GM18517 (cell line): ENCODE data around the gene MEOX1.
"Not testable (repeated sequence)": the region's sequence is repeated elsewhere in the genome, so short reads cannot be mapped to it uniquely, and the experiment has no call there.

ENCODE experiments used
- ATAC-seq: cut with Tn5 transposase; IDR thresholded peaks from one replicate; pipeline ENCODE4 v1.9.1; 2021; ENCODE audit warnings: mild to moderate bottlenecking, moderate library complexity; ENCODE audit not compliant: unreplicated experiment

The MEOX1 gene

DNA sequence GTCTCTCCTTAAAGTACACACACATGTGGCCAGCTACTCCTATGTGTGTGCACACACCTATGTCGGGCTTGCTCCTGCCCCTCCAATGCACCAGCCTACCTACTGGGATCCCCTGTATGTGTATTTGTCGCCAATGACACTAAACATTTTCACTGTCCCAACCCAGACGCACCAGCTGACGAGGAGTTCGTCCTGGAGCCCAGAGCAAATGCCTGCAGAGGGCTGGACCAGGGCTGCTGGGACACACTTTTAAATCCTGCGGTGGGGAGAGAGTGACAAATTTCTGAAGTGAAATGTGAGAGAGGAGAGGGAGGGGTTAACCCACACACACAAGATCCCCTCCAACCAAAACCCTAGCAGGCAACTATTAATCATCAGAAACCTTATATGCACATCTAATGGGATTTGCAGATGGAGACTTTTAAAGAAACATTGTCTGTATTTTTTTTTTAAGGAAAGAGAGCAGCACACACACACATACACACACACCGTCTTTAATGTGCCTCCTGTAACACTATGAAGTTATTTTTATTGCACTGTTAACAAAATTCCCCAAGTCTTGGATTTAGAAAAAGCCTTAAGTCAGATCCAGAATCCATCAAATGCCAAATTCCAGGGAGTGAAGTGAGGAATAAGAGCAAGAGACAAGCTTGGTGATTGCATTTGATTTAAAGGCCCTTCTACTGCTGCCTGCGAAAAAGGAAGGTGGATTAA is at the start of gene MEOX1:
MEOX1 (minus strand) TSS at position 224 of the 714 bp plus-strand sequence. CDS start 388 bp downstream, outside the sequence.
- ATAC-seq, result no peak

DNA sequence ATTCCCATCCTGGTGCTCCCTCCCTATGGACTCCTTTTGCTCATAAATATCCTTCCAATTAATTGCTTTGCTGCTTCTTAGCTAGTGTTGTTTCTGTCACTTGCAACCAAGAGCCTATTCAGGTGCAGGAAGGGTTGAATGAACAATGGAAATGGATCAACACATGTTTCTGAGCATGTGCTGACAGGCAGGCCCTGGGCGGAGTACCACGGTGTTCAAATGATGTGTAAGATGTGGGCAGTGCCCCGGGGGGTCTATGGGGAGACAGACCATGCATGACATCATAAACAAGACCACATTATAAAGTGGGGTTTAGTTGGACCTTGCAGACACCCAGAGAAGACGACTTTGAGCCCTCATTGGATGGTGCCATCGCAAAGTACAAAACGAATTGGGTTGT is 48.4 kb upstream of the MEOX1 start:
- no peak for ATAC-seq

DNA sequence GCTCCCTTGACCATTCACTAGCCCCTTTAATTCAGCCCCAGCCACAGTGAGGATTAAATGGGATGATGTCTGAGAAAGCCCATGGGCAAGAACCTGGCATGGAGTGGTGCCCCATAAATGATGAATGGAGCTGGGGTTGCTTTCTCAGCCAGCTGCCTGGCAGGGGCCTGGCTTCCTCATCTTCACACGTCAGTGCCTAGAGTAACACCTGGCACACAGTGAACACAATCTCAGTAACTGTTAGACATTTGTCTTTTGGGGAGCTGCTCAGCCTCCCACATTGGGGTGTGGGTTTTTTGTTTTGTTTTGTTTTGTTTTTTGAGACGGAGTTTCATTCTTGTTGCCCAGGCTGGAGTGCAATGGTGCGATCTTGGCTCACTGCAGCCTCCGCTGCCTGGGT is 47.5 kb upstream of the MEOX1 start:
- no peak for ATAC-seq

DNA sequence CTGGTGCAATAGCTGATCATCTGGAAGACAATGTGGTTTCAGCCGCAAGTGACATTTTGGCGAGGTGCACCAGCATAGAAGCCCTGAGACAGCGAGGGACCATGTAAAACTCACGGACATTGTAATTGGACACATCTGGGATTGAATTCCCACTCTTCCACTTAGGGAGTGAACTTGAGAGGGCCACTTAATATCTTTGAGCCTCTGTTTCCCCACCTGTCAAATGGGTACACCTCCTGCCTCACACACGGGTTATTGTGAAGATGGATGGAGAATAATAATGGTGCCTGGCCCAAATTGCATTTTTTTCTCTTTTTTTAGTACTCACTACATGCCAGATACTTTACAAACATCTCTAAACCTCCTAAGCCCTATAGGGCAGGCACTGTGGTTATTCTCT is 45.5 kb upstream of the MEOX1 start:
- ATAC-seq, result no peak

DNA sequence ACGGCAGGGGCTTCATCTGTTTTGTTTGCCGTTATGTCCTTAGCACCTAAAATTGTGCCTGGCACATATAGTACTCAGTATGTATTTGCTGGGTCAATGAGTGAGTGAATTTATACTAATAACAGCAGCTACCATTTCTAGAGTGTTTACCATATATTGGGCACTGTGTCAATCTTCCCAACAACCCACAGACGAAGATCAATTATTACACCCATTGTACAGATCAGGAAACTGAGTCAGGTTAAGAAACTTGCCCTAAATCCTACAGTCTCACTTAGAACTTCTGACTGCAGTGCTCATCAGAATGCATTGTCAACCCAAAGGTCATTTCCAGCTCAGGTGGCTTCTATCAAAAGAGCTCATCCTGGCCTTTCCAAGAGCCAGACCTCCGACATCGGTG is 44.5 kb upstream of the MEOX1 start:
- no peak for ATAC-seq

DNA sequence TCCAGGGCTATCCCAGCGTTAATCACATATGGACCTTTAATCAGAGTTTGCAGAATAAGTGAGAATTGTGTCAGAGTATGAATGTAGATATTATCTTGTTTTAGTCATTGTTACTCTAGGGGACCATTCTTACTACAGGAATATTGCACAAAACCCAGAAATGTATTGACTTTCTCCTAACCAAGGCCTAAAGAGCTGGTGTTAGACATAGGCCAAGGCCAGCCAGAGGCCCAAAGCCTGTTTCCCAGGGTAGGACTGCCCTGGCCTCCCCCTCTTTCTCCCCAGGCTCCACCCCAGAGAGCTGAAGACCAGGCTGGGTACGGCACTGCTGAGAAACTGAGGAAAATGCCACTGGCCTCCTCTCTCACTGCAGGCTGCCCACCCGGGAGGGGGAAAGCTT is 41.9 kb upstream of the MEOX1 start:
- no peak for ATAC-seq

DNA sequence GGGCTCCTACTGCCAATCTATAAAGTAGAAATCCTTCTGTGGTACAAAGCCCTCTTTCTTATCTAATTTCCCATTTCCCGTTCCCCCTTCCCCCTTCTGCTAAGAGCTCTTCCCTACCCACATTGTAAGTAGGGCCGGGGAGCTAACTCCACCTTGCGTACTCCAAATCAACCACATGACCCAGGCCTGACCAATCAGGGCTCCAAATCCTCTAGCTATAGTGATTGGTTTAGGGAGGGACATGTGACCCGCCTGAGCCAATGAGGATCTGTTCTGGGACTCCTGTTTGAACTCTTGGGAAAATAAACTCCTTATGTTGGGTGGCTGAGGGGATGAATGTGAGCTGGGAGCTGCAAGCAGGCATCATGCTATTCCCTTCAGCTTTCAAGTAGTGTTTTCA is 40.9 kb upstream of the MEOX1 start:
- ATAC-seq, result no peak

DNA sequence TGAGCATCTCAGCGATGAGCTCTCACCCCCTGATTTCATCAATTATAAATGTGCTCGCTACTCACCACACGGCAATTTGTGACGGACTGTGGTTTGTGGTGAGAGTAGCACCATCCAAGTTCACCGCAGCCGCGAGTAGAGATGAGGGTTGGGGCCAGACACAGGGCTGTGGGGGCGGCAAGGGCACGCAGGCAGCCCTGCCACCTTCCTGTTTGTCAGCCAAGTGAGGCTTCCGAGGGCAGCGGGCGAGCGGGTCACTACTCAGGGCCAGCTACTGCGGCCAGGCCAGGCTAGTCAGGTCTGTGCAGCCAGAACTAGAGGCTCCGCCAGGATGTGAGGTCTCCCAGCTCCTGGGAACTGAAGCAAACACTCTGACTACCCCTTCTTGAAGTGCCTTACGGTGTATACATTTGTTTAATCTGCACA is 39.6 kb upstream of the MEOX1 start:
- no peak for ATAC-seq

DNA sequence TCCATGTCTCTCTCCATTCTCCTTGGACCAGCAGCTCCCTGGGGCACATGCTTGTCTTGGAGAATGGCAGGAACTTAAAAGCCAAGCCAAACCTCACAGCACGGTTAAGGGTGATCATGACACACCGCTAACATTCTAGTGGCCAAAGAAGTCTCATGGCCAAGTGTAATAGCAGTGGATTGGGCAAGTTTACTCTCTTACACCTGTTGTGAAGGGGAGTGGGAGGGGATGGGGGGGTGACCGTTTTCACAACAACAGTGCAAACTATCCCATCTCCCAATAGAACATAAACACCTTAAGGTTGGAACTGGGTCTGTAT is 37.7 kb upstream of the MEOX1 start:
- no peak for ATAC-seq

DNA sequence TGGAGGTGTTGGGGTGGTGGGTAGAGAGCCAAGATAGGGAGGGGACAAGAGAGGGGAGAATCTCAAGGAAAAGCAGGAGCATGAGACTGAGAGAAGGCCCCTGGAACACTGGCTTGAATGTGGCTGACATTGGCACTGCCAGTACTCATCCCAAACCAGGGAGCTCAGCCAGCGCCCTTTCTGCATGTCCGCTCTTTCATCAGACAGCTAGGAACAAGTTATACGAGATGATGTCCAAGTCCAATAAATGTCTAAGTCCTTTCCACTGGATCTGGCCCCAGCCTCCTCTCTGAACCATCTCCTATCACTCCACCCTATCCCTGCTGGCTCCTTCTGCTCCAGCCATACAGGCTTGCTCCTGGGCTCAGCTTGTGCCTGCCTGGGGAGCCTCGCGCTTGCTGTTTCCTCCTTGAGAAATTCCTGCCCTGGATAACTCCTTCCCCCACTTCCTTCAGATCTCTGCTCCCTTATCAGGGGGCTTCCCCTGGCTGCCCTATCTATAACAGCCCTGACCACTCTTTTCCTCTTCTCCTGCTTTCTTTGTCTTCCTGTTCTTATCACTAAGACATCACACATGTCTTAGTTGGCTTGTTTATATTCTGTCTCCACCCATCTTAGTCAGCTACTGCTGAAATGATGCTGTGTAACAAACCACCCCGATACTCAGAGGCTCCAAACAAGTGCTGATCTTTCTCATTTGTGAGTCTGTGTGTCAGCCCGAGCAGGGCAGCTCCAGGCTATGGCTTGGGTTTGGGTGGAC is 37.1 kb upstream of the MEOX1 start:
- ATAC-seq, result no peak

DNA sequence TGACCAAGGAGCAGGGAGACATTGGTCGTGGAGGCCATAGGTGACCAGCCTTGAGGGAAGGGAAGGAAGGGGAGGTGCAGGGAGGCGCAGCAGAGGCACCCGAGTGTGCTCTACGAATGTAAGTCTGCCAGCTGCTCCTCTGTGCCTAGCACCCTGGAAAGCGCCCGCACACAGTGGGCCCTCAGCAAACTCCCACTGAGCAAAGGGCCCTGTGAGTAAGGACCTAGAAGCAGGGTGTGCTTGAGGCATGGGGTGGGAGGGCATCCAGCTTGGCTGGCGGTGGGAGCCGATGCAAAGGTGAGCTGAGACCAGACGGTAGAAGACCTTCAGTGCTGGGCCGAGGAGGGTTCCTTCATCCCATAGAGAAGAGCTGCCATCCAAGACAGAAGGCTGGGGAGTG is 36.2 kb upstream of the MEOX1 start:
- no peak for ATAC-seq

DNA sequence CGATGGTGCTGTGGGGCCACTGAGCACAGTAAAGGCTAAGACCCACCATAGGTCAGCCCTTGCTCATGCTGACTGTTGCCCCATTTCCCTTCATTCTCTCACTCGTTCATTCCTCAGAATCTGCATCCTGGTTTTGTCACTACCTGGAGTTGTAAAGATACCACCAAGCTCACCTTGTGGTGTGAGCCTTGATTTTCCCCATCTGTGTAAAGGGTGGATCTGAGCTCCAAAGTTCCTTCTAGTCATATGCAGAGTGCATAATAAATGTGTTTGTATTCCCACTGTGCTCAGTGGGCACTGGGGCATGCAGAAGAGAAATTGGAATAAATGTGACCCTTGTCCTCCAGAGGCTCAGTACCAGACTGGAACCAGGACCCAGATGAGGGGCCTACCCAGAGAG is 35.2 kb upstream of the MEOX1 start:
- no peak for ATAC-seq

DNA sequence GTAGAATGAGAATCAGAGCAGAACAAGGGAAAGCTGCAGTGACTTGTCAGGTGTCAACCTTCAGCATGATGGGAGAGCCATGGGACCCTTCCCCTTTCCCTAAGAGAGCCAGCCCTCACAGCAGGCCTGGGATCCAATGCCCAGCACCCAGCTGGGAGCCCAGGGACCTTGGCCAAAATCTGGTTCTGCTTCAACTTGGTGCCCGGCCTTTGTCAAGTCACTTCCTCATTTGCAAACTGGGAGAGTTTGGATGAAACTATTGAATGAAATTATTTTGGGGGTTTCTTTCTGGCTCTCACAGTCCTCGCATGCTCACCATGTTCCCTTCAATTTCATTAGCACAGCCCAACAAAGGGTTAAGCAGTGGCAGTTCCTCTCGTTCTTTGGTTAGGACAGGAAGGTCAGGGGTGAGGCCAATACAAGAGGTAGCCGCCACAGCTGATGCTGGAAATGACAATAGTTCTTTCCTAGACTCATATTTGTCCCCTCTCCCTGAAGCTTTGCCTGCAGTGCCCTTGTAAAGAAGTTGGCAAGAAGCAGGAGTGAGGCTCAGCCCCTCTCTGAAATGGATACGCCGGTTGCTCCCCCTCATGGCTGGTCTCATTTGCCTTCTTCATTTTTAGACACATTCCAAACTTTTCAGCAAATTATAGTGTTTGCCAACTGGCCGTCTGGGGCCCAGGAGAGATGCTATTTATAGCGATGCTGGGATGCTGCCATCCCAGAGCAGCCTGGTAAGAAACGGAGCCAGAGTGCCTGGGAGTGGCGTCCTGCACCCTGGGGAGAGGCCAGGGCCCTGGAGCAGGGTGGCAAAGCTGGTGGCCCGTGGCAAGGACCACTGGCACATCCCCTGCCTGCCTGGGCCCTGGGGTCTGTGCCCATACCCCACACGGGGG is 34.5 kb upstream of the MEOX1 start:
- no peak for ATAC-seq

DNA sequence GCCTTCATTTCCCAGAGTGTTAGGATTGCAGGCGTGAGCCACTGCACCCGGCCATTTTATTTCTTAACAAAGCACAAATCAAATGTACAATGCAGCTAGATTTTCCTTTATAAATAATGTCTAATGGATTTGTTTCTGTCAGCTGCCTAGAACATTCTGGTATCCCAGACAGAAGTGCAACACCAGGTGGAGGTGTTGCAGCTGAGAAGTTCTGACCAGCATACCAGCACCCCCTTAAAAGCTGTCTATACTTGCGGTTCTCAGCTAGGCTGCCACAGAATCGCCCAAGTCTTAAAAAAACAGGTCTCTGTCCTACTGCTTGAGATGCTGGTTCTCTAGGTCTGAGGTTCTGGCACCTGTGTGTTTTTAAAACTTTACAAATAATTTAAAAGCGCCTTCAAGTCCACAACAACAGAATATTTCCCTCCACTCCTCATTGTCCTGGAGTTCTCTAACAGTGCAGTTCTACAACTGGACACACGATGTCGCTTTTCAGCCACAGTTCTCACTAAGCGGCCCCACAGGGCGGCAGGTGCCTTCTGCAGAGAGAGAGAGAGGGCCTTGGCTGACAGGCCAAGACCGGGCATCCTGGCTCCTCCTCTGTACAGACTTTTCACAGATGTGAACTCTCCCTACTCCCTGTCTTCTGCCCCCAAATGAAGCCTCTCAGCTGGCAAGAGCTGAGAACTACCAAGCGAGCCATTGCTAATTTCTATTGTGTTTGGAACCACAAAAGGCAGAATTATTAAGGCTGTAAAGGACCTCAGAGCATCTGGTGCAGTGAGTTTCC is 32.6 kb upstream of the MEOX1 start:
- ATAC-seq, result no peak

DNA sequence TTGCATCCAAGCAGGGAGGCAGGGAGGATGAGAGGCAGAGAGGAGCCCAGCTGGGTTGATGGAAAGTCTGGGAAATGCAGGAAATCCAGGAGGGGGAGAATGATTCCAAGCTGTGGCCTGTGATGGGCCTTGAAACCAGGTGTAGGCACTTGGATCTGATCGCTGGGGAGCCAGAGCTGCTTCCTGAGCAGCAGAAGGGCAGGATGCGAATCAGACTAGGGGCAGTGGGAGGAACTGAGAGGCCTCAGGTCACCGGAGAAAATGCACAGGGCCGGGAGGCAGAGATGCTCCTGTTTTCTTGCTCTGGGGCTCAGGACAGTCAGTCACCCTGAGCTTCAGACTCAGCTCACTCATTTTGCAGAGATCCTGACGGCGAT is 29.6 kb upstream of the MEOX1 start:
- ATAC-seq, result no peak

DNA sequence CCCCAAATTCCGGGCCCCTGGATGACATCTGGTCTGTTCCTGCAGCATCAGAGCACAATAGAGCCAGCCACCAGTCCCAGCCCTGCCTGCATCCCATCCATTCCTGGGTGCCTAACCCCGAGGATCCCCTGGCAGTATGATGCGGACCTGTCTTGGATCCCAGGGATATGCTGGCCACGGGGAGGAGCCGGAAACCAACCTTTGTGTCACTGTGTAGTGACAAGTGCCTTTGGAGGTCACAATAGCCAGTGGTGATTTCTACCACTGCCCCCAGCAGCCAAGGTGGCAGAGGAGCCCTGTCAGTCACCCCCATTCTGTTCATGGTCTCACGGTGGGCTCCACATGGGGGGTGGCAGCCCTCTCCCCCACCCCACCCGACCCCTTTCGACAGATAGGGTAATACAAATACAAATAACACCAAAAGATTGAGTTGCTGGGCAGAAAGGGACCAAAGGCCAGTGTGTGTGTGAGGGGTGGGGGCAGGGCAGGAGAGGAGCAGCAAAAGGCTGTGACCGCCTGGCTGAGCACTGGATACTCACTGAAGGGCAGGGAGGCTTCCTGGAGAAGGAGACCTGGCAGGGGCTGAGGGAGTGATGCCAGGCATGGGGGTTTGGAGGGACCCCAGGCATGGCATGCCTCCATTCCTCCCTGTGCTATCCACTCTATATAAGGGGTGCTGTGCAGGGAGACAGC is 29.0 kb upstream of the MEOX1 start:
- no peak for ATAC-seq

DNA sequence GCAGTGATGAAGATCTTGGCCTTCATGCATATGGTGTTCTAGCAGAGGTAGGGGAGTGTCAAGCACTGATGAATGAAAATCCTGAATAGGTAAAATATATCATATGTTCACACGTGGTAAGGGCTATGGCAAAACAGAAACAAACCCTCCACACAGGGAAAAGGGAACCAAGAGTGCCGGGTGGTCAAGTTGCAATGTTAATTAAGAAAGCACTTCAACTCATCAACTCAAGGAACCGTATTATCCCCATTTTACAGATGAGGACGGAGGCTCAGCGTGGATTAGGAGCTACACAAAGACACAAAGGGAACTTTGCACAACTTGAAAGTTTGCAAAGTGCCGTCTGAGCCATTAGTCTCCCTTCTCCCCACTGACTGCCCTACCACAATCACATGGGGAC is 28.1 kb upstream of the MEOX1 start:
- no peak for ATAC-seq

DNA sequence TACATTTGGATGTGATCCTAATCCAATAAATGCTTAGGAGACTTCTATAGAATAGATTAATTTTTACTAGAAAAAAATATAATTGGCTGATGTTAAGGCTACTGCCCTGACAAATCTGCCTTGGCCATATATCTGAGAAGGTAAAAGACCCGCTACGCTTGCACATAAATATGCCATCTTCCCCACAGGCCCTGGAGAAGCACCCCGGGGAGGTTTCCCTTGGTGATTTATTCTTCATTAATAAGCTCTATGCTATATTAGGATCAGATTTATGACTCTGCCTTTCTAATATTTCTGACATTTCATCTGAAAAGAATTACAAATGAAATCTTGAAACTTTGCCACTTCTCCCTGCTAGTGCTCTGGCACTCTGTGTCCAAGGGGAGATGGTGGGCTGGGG is 27.4 kb upstream of the MEOX1 start:
- ATAC-seq, result no peak

DNA sequence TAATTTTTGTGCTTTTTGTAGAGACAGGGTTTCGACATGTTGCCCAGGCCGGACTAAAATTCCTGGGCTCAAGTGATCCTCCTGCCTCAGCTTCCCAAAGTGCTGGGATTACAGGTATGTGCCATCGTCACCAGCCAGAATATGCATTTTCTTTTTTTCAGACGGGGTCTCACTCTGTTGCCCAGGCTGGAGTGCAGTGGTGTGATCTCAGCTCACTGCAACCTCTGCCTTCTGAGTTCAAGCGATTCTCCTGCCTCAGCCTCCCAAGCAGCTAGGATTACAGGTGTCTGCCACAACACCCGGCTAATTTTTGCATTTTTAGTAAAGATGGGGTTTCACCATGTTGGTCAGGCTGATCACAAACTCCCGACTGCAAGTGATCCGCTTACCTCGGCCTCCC is 25.2 kb upstream of the MEOX1 start:
- not testable (repeated sequence) for ATAC-seq

DNA sequence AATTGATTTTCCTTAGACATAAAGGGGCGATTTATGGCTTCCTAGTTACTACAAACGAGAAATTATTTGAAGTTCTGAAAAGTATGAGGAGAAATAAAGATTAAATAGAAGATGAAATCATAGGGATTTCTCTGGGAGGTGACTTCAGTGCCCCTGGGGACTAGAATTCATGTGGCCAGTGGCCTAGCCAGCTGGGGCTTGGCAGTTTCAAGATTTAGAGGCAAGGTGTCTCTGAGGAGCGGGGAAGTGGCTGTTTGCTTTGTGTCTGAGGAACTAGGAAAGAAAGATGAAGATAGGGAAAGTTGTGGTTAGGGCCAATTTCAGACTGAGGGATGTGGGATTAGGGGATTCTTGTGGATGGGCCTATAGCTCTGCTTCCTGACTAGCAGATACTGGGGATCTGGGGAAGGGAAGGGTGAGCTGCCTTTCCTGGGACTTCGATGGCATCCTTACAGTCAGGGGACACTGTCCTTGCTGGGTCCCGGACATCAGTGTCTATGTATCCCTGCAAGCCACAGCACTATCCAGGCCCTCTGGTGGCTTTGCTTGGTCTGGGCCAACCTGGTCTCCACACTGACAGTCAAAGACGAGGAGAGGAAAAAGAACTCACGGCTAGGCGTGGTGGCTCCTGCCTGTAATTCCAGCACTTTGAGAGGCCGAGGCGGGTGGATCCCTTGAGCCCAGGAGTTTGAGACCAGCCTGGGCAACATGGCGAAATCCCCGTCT is 22.4 kb upstream of the MEOX1 start:
- no peak for ATAC-seq
